ENCODE results near the gene GBP6.
"Not testable (repeated sequence)": the region's sequence is repeated elsewhere in the genome, so short reads cannot be mapped to it uniquely, and the experiment has no call there.

Gene GBP6

DNA sequence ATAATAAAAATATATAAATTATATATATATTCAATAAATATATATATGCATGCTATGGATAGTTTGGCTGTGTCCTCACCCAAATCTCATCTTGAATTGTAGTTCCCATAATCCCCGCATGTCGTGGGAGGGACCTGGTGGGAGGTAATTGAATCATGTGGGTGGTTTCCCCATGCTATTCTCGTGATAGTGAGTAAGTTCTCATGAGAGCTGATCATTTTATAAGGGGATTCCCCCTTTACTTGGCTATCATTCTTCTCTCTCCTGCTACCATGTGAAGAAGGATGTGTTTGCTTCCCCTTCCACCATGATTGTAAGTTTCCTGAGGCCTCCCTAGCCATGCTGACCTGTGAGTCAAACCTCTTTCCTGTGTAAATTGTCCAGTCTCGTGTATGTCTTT lies 10.0 kb downstream of the GBP6 start:
- DNase-seq (ENCODE audit: low spot score), result not testable (repeated sequence)

DNA sequence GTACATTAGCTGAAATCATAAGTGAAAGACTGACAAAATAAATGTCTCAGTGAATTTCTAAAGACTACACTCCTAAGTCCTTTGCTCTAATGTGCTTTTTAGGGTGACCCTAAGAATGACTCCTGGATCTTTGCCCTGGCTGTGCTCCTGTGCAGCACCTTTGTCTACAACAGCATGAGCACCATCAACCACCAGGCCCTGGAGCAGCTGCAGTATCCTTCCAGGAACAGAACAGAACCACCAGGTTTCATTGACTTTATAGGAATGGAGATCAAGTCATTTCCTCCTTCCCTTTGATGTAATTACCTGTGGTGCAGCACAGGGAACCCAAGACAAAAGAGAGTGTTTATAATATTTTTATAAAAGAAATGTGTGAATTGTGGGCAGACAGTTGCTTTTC lies 14.1 kb downstream of the GBP6 start:
- DNase-seq (ENCODE audit: low spot score), result no peak

DNA sequence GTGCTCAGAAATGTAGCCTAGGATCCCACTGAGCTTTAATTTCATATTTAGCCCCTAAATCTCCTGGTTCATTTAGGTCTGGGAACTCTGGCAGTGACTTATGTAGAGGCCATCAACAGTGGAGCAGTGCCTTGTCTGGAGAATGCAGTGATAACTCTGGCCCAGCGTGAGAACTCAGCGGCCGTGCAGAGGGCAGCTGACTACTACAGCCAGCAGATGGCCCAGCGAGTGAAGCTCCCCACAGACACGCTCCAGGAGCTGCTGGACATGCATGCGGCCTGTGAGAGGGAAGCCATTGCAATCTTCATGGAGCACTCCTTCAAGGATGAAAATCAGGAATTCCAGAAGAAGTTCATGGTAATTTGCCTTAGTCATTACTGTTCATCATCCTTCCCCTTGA lies 17.8 kb downstream of the GBP6 start:
- DNase-seq (ENCODE audit: low spot score), result no peak

DNA sequence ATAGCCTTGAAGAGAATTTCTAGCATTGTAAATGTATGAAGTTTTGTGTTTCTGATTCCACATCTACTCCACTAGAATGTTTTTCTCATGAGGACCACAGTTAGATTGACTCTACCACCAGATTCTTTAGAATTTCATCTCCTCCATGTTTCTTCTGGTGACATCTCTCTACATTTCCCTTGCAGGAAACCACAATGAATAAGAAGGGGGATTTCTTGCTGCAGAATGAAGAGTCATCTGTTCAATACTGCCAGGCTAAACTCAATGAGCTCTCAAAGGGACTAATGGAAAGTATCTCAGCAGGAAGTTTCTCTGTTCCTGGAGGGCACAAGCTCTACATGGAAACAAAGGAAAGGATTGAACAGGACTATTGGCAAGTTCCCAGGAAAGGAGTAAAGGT lies 18.6 kb downstream of the GBP6 start:
- no peak for DNase-seq (ENCODE audit: low spot score)

DNA sequence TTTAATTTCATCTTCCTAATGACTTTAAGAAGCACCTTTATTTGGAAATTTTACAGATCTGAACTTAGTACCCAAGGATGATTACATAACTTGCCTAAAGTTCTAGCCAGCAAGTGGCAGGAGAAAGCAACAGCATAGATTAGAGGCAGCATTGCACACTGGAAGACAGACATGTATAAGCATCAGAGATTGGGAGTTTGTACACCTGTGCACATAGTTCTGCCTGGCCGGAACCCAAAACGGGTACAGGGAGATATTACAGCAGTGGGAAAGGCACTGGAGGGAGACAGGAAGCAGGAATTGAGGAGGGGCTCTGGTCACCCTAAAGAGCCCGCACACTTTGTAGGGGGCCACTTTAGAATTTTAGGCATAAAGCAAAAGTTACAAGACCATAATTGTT lies 19.3 kb downstream of the GBP6 start:
- DNase-seq (ENCODE audit: low spot score), result no peak

DNA sequence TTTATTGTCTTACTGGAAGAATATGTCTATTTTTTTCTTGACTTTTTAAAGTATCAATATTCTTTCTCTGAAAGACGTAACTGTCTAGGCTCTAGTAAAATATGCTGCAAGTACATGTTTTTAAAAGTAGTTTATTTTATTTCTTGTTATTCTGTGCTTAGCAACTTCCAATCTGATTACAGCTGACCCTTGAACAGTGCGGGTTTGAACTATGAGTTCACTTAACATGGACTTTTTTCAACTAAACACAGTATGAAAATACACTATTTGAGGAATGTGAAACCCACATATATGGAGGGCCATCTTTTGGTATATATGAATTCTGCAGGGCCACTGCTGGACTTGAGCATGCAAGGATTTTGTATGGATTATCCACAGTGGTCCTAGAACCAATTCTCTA lies 26.8 kb downstream of the GBP6 start:
- DNase-seq (ENCODE audit: low spot score), result no peak

DNA sequence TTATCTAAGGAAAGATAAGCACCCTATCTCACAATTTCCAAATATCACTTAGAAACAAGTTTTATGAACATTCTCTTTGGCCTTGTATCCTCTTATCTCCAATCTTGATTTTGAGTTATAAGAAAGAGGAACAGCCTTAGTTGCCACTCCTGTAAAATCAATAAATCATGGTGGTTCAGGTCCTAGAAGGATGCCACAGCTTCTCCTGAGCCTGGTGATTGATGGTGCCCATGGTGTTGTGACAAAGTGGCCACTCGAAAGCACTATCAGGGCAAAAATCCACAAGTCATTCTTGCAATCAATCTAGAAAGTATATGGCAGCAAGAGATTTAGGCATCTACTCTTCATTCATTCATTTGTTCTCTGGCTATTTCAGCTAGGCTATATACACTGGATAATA lies 27.8 kb downstream of the GBP6 start:
- no peak for DNase-seq (ENCODE audit: low spot score)

DNA sequence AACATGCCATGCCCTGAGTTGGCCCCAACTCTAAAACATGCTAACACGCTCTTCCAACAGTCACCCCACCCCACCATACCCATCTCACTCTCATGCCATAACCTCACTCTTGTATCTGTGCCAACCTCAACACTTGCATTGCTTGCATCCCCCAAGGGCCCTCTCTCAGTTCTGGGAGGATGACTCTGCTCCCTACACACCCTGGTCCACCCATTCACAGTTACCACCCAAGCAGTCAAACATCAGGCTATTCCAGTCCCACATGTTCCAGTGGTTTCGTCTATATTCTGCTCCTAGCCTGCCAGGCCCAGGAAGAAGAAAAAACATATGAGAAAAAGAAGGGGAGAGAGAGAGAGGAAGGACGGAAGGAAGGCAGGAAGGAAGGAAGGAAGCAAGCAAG lies 31.0 kb downstream of the GBP6 start:
- DNase-seq (ENCODE audit: low spot score), result no peak

DNA sequence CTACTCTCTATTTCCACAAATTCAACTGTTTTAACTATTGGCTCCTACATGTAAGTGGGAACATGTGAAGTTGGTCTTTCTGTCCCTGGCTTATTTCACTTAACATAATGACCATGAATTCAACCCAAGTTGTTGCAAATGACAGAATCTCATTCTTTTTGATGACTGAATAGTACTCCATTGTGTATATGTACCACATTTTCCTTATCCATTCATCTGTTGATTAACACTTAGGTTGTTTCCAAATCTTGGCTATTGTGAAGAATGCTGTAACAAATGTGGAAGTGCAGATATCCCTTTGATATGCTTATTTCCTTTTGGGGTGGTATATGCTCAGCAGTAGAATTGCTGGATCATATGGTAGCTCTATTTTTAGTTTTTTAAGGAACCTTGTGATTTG lies 33.0 kb downstream of the GBP6 start:
- no peak for DNase-seq (ENCODE audit: low spot score)

DNA sequence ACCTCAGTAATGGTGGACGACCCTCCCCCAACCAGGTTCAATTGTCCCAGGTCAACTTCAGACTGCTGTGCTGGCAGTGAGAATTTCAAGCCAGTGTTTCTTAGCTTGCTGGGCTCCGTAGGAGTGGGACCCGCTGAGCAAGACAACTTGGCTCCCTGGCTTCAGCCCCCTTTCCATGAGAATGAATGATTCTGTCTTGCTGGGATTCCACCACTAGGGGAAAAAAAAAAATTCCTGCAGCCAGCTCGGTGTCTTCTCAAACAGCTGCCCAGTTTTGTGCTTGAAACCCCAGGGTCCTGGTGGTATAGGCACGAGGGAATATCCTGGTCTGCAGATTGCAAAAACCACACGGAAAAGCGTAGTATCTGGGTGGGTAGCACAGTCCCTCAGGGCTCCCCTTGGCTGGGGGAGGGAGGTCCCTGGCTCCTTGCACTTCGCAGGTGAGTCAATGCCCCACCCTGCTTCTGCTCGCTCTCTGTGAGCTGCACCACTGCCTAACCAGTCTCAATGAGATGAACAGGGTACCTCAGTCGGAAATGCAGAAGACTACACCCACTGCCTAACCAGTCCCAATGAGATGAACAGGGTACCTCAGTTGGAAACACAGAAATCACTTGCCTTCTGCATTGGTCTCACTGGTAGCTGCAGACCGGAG lies 41.5 kb downstream of the GBP6 start:
- no peak for DNase-seq (ENCODE audit: low spot score)

DNA sequence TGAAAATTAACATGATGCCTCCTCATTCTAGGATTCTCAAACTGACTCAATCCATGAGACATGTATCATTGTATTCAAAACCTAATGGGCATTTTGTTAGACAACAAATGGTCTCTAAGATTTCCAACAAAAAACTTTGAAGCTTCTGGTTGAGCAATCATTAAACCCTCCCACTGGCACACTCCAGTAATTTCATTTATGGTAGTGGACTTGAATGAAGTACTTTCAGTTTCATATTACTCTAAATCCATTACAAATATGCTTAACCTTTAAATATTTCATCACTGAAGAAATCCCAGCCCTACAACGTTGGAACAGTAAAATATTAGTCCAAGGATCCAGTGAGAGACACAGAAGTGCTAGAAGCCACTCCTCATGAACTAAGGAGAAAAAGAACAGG lies 43.5 kb downstream of the GBP6 start:
- DNase-seq (ENCODE audit: low spot score), result no peak

DNA sequence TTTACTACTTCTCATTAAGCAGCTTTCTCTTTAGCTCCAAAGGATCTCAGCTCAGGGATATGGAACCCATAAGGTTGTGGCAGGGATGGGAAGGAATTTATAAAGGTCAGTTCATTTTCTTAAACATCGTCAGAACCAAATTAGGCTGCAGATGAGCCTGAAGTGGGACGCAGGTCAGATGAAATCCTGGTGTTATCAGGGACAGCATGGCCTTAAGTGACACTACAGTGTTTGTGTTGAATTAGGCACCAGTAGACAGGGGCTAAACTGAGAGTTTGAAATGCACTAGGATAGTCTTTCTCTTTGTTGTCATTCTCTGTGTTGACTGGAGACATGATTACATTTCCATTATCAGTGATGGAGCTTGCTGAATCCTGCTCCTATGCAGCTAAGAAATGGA lies 43.9 kb downstream of the GBP6 start:
- DNase-seq (ENCODE audit: low spot score), result not testable (repeated sequence)

DNA sequence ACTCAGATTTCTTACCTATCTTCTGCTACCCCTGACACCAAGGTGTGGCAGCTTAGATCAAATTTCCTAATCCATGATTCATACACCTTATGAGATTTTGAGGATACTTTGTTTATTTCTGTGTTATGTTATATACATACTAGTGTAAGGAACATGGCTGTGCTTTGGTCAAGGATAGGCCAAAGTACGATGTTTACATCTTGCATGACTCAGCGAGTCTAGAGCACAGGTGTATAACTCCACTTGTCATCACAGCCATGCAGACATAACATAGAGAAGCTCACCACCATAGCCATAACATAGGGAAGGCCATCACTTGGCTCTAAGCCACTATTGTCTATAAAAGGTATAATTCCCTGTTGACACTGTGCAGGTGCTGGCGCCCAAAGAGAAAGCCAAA lies 61.2 kb downstream of the GBP6 start:
- no peak for DNase-seq (ENCODE audit: low spot score)

DNA sequence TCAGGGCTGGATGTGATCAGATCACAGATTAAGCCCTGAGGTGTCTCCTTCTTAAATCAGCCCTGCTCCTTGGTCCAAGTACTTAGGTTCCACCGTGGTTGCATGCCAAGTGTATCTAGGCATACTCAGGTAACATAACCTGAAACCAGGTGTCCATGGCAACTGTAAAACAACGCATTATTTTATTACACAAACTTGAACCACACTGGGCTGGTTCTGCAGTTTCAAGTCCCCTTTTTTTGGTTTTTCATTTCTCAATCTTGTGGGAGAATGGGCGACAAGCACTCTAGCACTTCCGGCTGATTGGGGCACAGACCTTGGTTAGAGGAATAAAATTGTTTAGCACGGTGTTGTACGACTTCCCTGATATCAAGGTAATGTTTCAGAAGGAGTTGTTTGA lies 65.2 kb downstream of the GBP6 start:
- DNase-seq (ENCODE audit: low spot score), result no peak

DNA sequence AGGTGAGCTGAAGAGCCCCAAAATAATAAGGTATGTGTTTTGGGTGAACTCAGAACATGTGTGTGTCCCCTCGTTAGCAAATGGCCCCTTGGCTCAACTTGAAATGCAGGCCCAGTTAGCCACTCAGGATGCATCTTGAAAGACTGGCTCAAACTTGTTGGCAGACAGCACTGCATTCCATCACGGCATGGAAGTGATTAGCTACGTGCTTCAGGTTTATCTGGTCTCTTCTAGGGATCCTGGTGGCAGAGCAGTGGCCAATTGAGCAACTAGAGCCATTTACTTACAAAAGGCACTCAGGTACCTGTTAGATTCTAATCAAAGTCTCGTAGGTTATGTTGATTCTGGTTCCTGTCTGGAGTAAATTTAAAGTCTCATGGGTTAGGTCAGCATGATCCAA lies 65.8 kb downstream of the GBP6 start:
- not testable (repeated sequence) for DNase-seq (ENCODE audit: low spot score)

DNA sequence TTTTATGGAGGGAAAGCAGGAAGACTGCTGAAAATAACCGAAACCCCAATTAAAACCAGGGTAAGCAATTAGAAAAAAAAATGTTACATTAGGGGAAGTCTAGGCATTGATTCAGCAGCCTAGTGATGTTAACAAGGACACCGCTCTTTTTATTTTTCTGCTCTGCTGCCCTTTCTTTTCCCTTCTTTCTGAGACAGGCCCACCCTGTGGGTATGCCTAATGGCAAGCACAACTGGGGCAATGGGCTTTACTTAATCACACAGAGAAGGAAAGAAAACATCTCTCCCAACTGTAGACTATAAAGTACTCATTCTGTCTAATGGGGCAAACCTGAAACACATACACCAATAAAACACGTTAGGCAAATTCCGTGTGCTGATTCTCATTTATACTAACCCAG lies 69.6 kb downstream of the GBP6 start:
- DNase-seq (ENCODE audit: low spot score), result no peak

DNA sequence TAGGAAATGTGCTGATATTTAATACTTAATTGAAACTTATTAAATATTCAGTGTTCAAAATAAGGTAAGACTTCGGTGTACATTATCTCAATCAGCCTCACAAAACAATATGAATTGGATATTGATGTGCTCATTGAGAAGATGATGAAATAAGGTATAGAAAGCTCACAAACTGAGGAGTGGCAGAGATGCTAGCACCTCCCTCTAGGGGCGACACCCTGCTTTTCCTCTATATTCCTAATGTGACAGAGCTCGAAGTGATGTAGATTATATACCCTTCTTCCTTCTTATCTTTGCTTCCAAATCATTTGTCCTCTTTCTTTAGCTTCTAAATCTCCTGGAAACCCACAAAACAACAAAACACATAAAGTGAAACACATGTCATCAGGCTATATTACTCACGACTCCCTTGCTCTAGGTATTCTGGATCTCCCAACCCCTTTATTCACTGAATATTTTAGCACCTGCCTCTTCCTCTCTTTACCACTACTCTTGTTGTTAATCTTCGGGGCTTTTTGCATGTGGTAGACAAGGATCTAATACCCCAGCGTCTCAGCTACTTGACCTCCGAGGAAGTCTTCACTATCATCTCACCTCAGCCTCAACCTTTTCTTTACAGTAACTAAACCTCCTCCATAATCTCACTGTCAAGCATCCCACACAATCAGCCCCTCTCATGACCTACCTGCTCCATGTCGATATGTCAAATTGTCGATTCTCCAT lies 70.4 kb downstream of the GBP6 start:
- DNase-seq (ENCODE audit: low spot score), result not testable (repeated sequence)

Data from germinal center (tissue), 1 donor.